NCI-H82 (cell line): ENCODE results near the gene HSF2.
A peak's percentile ranks its signal among the peaks of the same experiment; 100 is the strongest.
"Not testable (repeated sequence)": the region's sequence is repeated elsewhere in the genome, so short reads cannot be mapped to it uniquely, and the experiment has no call there.

Experiments
- DNase-seq: peaks from one replicate; lab custom pipeline; 2025; lab: John Stamatoyannopoulos, UW

The HSF2 gene

DNA sequence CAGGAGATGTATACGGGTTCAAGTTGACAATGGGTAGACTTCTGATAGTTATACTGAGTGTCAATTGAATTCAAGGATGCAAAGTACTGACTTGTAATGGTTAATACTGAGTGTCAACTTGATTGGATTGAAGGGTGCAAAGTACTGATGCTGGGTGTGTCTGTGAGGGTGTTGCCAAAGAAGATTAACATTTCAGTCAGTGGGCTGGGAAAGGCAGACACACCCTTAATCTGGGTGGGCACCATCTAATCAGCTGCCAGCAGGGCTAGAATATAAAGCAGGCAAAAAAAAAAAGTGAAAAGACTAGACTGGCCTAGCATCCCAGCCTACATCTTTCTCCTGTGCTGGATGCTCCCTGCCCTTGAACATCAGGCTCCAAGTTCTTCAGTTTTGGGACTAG lies 55.7 kb downstream of the HSF2 start:
- DNase-seq: not testable (repeated sequence)

- no peak for DNase-seq
Measured at GRCh38 chr6:122458087-122458486, 58.6 kb downstream of the HSF2 start.

DNA sequence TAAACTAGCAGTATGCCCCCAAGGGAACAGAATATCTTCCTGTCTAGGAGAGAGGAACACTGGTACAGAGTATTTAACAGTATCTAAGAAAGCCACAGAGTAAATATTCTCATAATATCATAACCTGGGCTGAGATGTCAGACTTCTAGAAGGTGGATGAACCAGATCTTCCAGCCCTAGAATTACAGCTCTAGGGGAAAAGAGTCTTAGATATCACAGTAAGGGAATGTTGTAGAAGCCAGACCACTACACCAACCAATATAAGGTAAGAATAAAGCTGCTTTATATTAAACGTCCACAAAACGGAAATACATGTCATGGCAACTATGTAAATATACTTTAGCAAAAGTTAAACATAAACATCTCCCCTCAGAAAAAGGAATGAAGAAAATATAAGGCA lies 59.8 kb downstream of the HSF2 start:
- no peak for DNase-seq

GRCh38 chr6:122459865-122460416 lies 60.5 kb downstream of the HSF2 start:
- DNase-seq: not testable (repeated sequence)

GRCh38 chr6:122461885-122462284 lies 62.4 kb downstream of the HSF2 start:
- no peak for DNase-seq

- DNase-seq: peak; percentile 97
Measured at GRCh38 chr6:122471107-122472021, 71.9 kb downstream of the HSF2 start, which contains the start of gene SERINC1. SERINC1 (minus strand) TSS chr6:122471807; CDS start chr6:122471737, 70 bp downstream.

DNA sequence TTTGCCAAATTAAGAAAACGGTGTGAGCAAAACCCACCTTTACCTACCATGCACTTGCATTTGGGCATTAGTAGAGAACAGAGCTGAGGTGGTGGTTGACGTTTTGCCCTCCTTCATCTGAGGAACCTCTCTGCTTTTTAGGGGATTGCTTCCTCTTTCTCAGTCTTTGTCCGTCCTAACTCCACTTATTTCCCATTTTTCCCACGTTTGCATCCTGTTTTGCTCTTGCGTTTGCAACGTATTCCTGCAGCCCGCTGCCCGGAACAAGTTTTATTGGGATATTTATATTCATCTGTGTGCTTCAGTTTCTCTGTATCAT lies 72.5 kb downstream of the HSF2 start:
- DNase-seq: no peak

DNA sequence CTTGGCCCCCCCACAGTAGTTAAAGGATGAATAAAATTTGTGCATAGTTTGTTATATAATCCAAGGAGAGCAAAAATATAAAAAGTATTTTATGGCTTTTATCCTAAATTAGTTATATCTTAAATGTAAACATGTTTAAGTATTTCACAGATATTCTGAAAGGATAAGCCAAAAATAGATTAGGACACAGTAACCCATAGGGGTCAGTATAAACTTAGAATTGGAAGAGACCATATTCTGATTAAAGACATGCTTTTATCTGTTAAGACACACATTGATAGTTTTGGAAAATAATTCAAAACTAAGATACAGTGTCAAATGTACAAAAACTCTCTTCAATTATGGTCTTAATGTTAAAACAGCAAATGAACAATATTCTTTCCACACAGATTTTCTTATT lies 76.7 kb downstream of the HSF2 start:
- DNase-seq: peak; percentile 45

- no peak for DNase-seq
Measured at GRCh38 chr6:122482750-122483080, 83.3 kb downstream of the HSF2 start.
